Measurements from ENCODE around the gene IFT43. TPM values are rescaled to one million over a fixed set of nuclear protein-coding genes. Genes with fewer than 3 reads are reported as not detected.

IFT43 gene
- total RNA-seq, 1 experiment from 2014 or later = 37.9 TPM

DNA sequence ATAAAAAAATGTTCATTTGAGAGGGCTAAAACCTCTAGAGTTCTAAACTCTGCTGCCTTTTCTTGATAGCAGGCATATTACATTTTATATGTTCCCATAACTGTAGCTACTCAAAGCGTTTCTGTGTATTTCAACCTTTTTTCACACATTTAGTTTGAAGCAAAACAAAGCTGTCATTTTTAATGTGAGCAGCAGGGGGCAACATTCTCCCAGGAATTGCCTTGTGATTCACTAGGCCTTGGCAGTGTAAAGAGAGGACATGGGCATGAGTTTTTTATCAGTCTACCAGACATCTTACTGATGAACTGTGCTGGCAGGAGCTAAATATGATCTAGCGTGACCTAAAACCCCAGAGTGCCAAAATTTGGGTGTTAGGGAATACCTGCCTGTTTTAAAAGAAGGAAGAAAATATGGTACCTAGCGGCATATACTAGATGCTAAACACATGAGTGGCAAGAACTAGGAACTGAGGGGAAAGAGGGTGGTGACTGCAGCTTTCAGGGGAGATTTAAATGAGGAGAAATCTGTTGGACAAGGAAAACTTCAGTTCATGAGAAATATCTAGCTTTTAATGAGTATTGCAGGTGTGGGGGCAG, 65.3 kb downstream of the IFT43 start:
- H3K36me3 Mint-ChIP-seq (ENCODE audit: insufficient read depth, unreplicated experiment) = peaks cover 5% of the 10 kb centered on the region
- intact Hi-C loops (cut with micrococcal nuclease; ENCODE audit: unreplicated experiment) = loop anchor here (1.0 to 2.0 kb wide), 3 partner anchors 301 to 594 kb away; no protein-coding TSS in a partner anchor
- H3K4me1 Mint-ChIP-seq (ENCODE audit: low read depth, unreplicated experiment) = no peaks in the 10 kb centered on the region
- H3K4me3 Mint-ChIP-seq (ENCODE audit: low read depth, unreplicated experiment) = no peak overlapping the region
- peak; percentile 58 for DNase-seq
- H3K9me3 Mint-ChIP-seq (ENCODE audit: low read depth, unreplicated experiment) = no peaks in the 10 kb centered on the region
- H3K27me3 Mint-ChIP-seq (ENCODE audit: unreplicated experiment) = no peaks in the 10 kb centered on the region
- CTCF ChIA-PET = interaction anchor here (1.0 to 2.2 kb wide), 6 partner anchors 299 to 595 kb away, joined by 3 to 8 read pairs (median 4); no protein-coding TSS in a partner anchor
- H3K27ac Mint-ChIP-seq (ENCODE audit: unreplicated experiment) = no peak overlapping the region
- BruUV-seq (replicated peaks) = no TSS peak
- TF ChIP-seq CTCF (IDR thresholded peaks at IDR 0.05; ENCODE audit: unreplicated experiment) = peak; percentile 59

- Mint-ChIP-seq H3K27ac (ENCODE audit: unreplicated experiment) (no peak overlapping the region), H3K27me3 (ENCODE audit: unreplicated experiment) (no peaks in the 10 kb centered on the region), H3K36me3 (ENCODE audit: insufficient read depth, unreplicated experiment) (peaks cover 5% of the 10 kb centered on the region), H3K9me3 (ENCODE audit: low read depth, unreplicated experiment) (no peaks in the 10 kb centered on the region), H3K4me1 (ENCODE audit: low read depth, unreplicated experiment) (no peaks in the 10 kb centered on the region), H3K4me3 (ENCODE audit: low read depth, unreplicated experiment) (no peak overlapping the region)
- no peak for TF ChIP-seq CTCF (IDR thresholded peaks at IDR 0.05; ENCODE audit: unreplicated experiment)
- CTCF ChIA-PET = interaction anchor here (1.0 to 2.2 kb wide), 2 partner anchors 298 to 335 kb away, joined by 3 to 8 read pairs; no protein-coding TSS in a partner anchor
- intact Hi-C loops (cut with micrococcal nuclease; ENCODE audit: unreplicated experiment) = loop anchor here (1.0 to 2.0 kb wide), 3 partner anchors 300 to 593 kb away; no protein-coding TSS in a partner anchor
- no peak for DNase-seq
- no TSS peak for BruUV-seq (replicated peaks)
These were observed 66.3 kb downstream of the IFT43 start for GRCh38 chr14:76051717-76052465.

DNA sequence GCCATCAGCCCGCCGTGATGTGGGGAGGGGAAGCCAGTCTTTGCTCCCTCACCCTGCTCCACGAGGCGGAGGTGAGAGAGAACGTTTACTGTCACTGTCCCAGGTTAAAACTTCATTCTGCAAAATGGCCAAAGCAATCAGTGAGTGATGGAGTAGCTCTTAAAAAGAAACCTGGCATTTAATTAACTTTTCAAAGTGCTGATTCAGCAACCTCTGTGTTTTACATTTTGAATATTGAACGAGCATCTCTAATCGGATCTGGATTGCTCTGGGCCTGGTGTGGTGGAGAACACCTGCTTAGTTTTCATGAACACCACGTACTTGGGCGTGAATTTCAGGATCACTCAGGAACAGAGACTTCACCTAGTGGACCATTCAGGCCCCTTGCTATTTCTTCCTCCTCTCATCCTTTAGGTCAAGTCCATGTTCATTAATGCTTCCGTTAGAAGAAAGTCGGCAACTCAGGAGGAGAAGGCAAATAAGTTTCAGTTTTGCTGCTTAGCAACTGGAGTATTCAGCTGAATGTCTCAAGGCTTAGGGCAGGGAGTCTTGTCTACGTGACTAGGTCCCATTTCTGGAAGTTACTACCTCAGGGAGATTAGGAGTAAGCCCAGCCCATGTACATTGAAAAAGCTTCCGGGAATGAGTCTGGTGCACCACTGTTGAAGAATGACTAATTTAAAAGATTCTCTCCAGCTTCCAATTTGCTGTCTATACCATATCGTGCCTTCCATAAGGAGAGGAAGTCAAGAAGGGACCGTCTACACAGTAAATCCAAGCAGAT, 68.2 kb downstream of the IFT43 start:
- Mint-ChIP-seq H3K27me3 (ENCODE audit: unreplicated experiment) (no peaks in the 10 kb centered on the region), H3K36me3 (ENCODE audit: insufficient read depth, unreplicated experiment) (peaks cover 5% of the 10 kb centered on the region), H3K4me1 (ENCODE audit: low read depth, unreplicated experiment) (no peaks in the 10 kb centered on the region), H3K27ac (ENCODE audit: unreplicated experiment) (no peak overlapping the region), H3K9me3 (ENCODE audit: low read depth, unreplicated experiment) (no peaks in the 10 kb centered on the region), H3K4me3 (ENCODE audit: low read depth, unreplicated experiment) (no peak overlapping the region)
- intact Hi-C loops (cut with micrococcal nuclease; ENCODE audit: unreplicated experiment) = no loop called here
- DNase-seq = no peak
- no TSS peak for BruUV-seq (replicated peaks)
- TF ChIP-seq CTCF (IDR thresholded peaks at IDR 0.05; ENCODE audit: unreplicated experiment) = no peak
- CTCF ChIA-PET = no interaction called here

- Mint-ChIP-seq H3K4me3 (ENCODE audit: low read depth, unreplicated experiment) (no peak overlapping the region), H3K27me3 (ENCODE audit: unreplicated experiment) (no peaks in the 10 kb centered on the region), H3K36me3 (ENCODE audit: insufficient read depth, unreplicated experiment) (peaks cover 5% of the 10 kb centered on the region), H3K4me1 (ENCODE audit: low read depth, unreplicated experiment) (no peaks in the 10 kb centered on the region), H3K27ac (ENCODE audit: unreplicated experiment) (no peak overlapping the region), H3K9me3 (ENCODE audit: low read depth, unreplicated experiment) (no peaks in the 10 kb centered on the region)
- BruUV-seq (replicated peaks) = no TSS peak
- no peak for TF ChIP-seq CTCF (IDR thresholded peaks at IDR 0.05; ENCODE audit: unreplicated experiment)
- intact Hi-C loops (cut with micrococcal nuclease; ENCODE audit: unreplicated experiment) = no loop called here
- CTCF ChIA-PET = no interaction called here
- DNase-seq = no peak
These were observed 69.8 kb downstream of the IFT43 start for GRCh38 chr14:76055330-76055729.

Data from Calu3 (cell line).